Adrenal gland (tissue), 5 donors: ENCODE results near the gene ITFG2.

Source experiments
- POLR2A ChIP-seq, 2 donors: fragments of 450-650 bp; IDR thresholded peaks; one replicate each; pipeline ENCODE4 v1.6.1; 2017; ENCODE audit warnings: antibody characterized with exemption in 2 of 2, mild to moderate bottlenecking in 2 of 2, moderate library complexity in 1 of 2
- TF ChIP-seq, protein P1 (sequence below), 6 experiments: fragments of 450-650 bp in 4 of 6; fragments of 200-600 bp in 2 of 6; sonication (generic) in 1 of 6; IDR thresholded peaks; 1 replicate in 5 of 6; 2 replicates in 1 of 6; pipeline versions ENCODE4 v1.5.1 to v1.8.0; 2016 to 2021; ENCODE audit warnings: antibody characterized with exemption in 6 of 6, mild to moderate bottlenecking in 2 of 6, moderate library complexity in 1 of 6
- donor health status: DM: no; HTN: no; CAD: no.

DNA sequence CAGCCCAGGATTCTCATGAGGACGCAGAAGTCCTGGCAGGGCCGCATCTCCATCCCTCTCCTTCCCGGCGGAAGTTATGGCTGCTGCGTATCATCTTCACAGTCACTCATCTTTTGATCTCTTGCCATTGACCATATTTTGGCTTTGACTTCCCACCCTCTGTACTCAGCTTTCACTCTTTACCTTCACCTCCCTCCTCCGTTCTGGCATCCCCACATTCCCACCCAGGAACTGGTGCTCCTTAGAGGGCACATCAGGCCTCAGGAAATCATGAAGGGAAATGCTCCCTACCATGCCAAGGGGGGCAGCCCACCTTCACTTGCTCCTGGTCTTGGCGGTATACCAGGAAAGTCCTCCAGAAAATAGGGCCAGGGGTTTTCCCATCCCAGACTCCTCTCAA, 43.1 kb downstream of the ITFG2 start:
- TF ChIP-seq, protein P1, sequence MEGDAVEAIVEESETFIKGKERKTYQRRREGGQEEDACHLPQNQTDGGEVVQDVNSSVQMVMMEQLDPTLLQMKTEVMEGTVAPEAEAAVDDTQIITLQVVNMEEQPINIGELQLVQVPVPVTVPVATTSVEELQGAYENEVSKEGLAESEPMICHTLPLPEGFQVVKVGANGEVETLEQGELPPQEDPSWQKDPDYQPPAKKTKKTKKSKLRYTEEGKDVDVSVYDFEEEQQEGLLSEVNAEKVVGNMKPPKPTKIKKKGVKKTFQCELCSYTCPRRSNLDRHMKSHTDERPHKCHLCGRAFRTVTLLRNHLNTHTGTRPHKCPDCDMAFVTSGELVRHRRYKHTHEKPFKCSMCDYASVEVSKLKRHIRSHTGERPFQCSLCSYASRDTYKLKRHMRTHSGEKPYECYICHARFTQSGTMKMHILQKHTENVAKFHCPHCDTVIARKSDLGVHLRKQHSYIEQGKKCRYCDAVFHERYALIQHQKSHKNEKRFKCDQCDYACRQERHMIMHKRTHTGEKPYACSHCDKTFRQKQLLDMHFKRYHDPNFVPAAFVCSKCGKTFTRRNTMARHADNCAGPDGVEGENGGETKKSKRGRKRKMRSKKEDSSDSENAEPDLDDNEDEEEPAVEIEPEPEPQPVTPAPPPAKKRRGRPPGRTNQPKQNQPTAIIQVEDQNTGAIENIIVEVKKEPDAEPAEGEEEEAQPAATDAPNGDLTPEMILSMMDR (IDR thresholded peaks at IDR 0.05), result no peak
- TF ChIP-seq POLR2A (IDR thresholded peaks at IDR 0.05), result no peak
